Raji (cell line): ENCODE measurements around the gene SACM1L.

Experiments used
- POLR2A ChIP-seq: IDR thresholded peaks from 2 replicates; pipeline ENCODE4 v1.6.1; 2011; ENCODE audit warnings: low read depth, low read length, control low read depth; ENCODE audit not compliant: insufficient read depth

SACM1L gene

DNA sequence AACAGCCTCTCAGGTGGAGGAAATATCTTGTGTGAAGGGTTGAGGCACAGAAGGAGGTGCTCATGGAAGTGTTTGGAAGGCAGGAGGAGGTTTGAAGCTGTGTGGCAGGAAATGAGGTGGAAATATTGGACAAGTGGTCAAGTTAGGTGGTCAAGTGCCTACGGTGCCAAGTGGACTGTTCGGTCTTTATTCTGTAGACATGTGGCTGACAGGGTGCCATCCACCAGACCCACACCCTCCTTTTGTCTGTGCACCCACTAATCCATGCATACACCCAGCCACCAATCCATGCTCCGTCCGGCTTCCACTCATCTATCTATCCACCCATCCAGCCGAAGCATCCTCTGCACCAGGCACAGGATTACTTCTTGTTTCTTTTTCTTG, 105.0 kb downstream of the SACM1L start:
- TF ChIP-seq POLR2A: no peak

DNA sequence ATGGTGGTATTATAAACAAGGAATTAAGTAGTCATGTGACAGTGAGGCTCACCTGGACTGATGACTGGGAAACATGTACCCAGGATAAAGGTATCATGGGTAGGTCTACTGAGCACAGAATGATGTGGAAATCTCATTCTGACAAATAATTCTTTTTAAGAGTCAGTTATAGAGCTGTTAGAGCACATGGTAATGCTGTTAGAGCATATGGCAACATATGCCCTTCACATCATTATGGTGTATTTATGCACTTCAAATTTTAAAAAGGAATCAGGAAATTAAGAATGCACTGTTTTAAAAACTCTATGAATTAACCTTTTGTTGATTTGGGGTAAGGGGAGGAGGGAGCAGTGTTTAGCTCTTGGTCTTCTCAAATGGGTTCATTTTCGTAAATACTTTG, 105.5 kb downstream of the SACM1L start:
- TF ChIP-seq POLR2A: no peak
